Breast epithelium (tissue), 4 donors: ENCODE results near the gene C1QTNF6. TPM values are rescaled to one million over a fixed set of nuclear protein-coding genes. Genes with fewer than 3 reads are reported as not detected.

Experiments
- DNase-seq, 2 donors: peaks; one replicate each; pipeline ENCODE4 v3.0.0-alpha.2; 2019; ENCODE audit warnings: low spot score in 2 of 2
- H3K27ac ChIP-seq, 2 donors: fragments of 200-600 bp; sonication (generic) in 1 of 2; one replicate each; pipeline ENCODE4 v1.5.1; 2016 to 2019; ENCODE audit warnings: mild to moderate bottlenecking in 1 of 2
- H3K27me3 ChIP-seq, 2 donors: fragments of 200-600 bp; sonication (generic) in 1 of 2; one replicate each; pipeline versions ENCODE4 v1.5.1 to v1.6.0; 2017 to 2019; ENCODE audit warnings: control low read depth in 1 of 2, mild to moderate bottlenecking in 1 of 2
- H3K36me3 ChIP-seq: fragments of 200-600 bp; one replicate; pipeline ENCODE4 v1.5.1; 2019
- H3K4me1 ChIP-seq, 2 donors: fragments of 200-600 bp; sonication (generic); one replicate each; pipeline ENCODE4 v1.5.1; 2016 to 2019; ENCODE audit warnings: control low read depth in 1 of 2
- H3K4me3 ChIP-seq, 3 donors: fragments of 200-600 bp; sonication (generic); 1 replicate in 2 of 3; 2 replicates in 1 of 3; pipeline ENCODE4 v1.5.1; 2016 to 2019; ENCODE audit warnings: mild to moderate bottlenecking in 3 of 3, moderate library complexity in 2 of 3
- H3K9me3 ChIP-seq, 2 donors: fragments of 200-600 bp; sonication (generic) in 1 of 2; one replicate each; pipeline ENCODE4 v1.5.1; 2016 to 2019; ENCODE audit warnings: control low read depth in 1 of 2
- CTCF ChIP-seq, 3 donors: fragments of 450-650 bp; IDR thresholded peaks; one replicate each; pipeline ENCODE4 v1.5.1; 2016 to 2017; ENCODE audit warnings: antibody characterized with exemption in 3 of 3, mild to moderate bottlenecking in 3 of 3, moderate library complexity in 3 of 3
- POLR2A ChIP-seq: fragments of 450-650 bp; IDR thresholded peaks from one replicate; pipeline ENCODE4 v1.6.1; 2016; ENCODE audit warnings: antibody characterized with exemption, mild to moderate bottlenecking, moderate library complexity
- POLR2AphosphoS5 ChIP-seq, 3 donors: sonication (generic); formaldehyde crosslinking; IDR thresholded peaks; one replicate each; pipeline ENCODE4 v1.6.1; 2017; ENCODE audit warnings: antibody characterized with exemption in 3 of 3
- intact Hi-C: fragments of 100-400 bp; cut with DNase I; formaldehyde crosslinking; loops from one replicate; pipeline ENCODE4 v1.15.1; 2023; ENCODE audit warnings: low total_unique reads
- total RNA-seq, 3 donors: library from RNA; depleted of rRNA; stranded (reverse); fragments of >200 nt; gene quantifications; one replicate each; pipeline ENCODE4 v1.1.0, GENCODE V29; 2016

Gene C1QTNF6
- total RNA-seq, 3 donors from 2014 or later, result 2.2 to 3.6 (median 3.5) TPM

GRCh38 chr22:37165066-37165465 lies 23.0 kb downstream of the C1QTNF6 start:
- Histone ChIP-seq H3K4me3 (no peak overlapping the region), H3K9me3 (no peaks in the 10 kb centered on the region), H3K4me1 (no peaks in the 10 kb centered on the region), H3K36me3 (no peaks in the 10 kb centered on the region), H3K27me3 (no peaks in the 10 kb centered on the region), H3K27ac (no peak overlapping the region)
- TF ChIP-seq POLR2A (no peak), POLR2AphosphoS5 (IDR thresholded peaks at IDR 0.05) (no peak), CTCF (IDR thresholded peaks at IDR 0.05) (no peak)
- no peak for DNase-seq
- intact Hi-C loops, result loop anchor here (2.0 kb wide), 1 partner anchor 40 kb away; no protein-coding TSS in a partner anchor

- no peak overlapping the region for H3K4me3 ChIP-seq
- H3K9me3 ChIP-seq, result no peaks in the 10 kb centered on the region
- no peak for DNase-seq
- H3K4me1 ChIP-seq, result no peaks in the 10 kb centered on the region
- intact Hi-C loops, result loop anchor here (2.0 kb wide), 1 partner anchor 40 kb away; no protein-coding TSS in a partner anchor
- no peak overlapping the region for H3K27ac ChIP-seq
- no peaks in the 10 kb centered on the region for H3K27me3 ChIP-seq
- no peak for TF ChIP-seq CTCF (IDR thresholded peaks at IDR 0.05)
- TF ChIP-seq POLR2AphosphoS5 (IDR thresholded peaks at IDR 0.05), result no peak
- TF ChIP-seq POLR2A, result no peak
- H3K36me3 ChIP-seq, result no peaks in the 10 kb centered on the region
Observed at GRCh38 chr22:37164505-37164887, 23.6 kb downstream of the C1QTNF6 start.

GRCh38 chr22:37163575-37164504 lies 24.2 kb downstream of the C1QTNF6 start:
- no peak for TF ChIP-seq POLR2AphosphoS5 (IDR thresholded peaks at IDR 0.05)
- TF ChIP-seq CTCF (IDR thresholded peaks at IDR 0.05), result no peak
- H3K27me3 ChIP-seq, result no peaks in the 10 kb centered on the region
- H3K36me3 ChIP-seq, result no peaks in the 10 kb centered on the region
- intact Hi-C loops, result loop anchor here (2.0 kb wide), 1 partner anchor 41 kb away; no protein-coding TSS in a partner anchor
- DNase-seq, result no peak
- H3K9me3 ChIP-seq, result no peaks in the 10 kb centered on the region
- no peak overlapping the region for H3K27ac ChIP-seq
- no peaks in the 10 kb centered on the region for H3K4me1 ChIP-seq
- no peak overlapping the region for H3K4me3 ChIP-seq

GRCh38 chr22:37163096-37163489 lies 25.0 kb downstream of the C1QTNF6 start:
- DNase-seq, result no peak
- H3K36me3 ChIP-seq, result no peaks in the 10 kb centered on the region
- H3K4me3 ChIP-seq, result no peak overlapping the region
- H3K9me3 ChIP-seq, result no peaks in the 10 kb centered on the region
- TF ChIP-seq POLR2A (no peak), CTCF (IDR thresholded peaks at IDR 0.05) (no peak), POLR2AphosphoS5 (IDR thresholded peaks at IDR 0.05) (no peak)
- no peaks in the 10 kb centered on the region for H3K27me3 ChIP-seq
- no peak overlapping the region for H3K27ac ChIP-seq
- intact Hi-C loops, result no loop called here
- no peaks in the 10 kb centered on the region for H3K4me1 ChIP-seq
